Mucosa of descending colon (tissue), 3 donors: ENCODE measurements around the gene OAS1. TPM values are rescaled to one million over a fixed set of nuclear protein-coding genes. Genes with fewer than 3 reads are reported as not detected.

Source experiments
- ATAC-seq: fragments of 200-7000 bp; cut with Tn5 transposase; one replicate; pipeline ENCODE4 v1.9.1; 2020; ENCODE audit warnings: mild to moderate bottlenecking, moderate library complexity
- DNase-seq, 3 donors: peaks; one replicate each; pipeline ENCODE4 v3.0.0-alpha.2; 2020
- H3K36me3 ChIP-seq: fragments of 200-600 bp; one replicate; pipeline ENCODE4 v1.8.0; 2021; ENCODE audit warnings: low read depth, mild to moderate bottlenecking
- H3K4me1 ChIP-seq: fragments of 200-600 bp; one replicate; pipeline ENCODE4 v1.8.0; 2021; ENCODE audit warnings: low read depth, mild to moderate bottlenecking
- H3K4me3 ChIP-seq: fragments of 200-600 bp; one replicate; pipeline ENCODE4 v1.8.0; 2021; ENCODE audit warnings: mild to moderate bottlenecking
- H3K9me3 ChIP-seq: fragments of 200-600 bp; one replicate; pipeline ENCODE4 v1.8.0; 2021; ENCODE audit warnings: mild to moderate bottlenecking
- CTCF ChIP-seq: fragments of 200-600 bp; IDR thresholded peaks from one replicate; pipeline ENCODE4 v1.8.0; 2022; ENCODE audit warnings: antibody characterized with exemption, mild to moderate bottlenecking
- intact Hi-C, 2 donors: fragments of 100-400 bp; cut with DNase I in 1 of 2; cut with micrococcal nuclease in 1 of 2; formaldehyde crosslinking; loops; one replicate each; pipeline versions ENCODE4 v1.11.0 to v1.11.1; 2022; cut with DNase I, micrococcal nuclease
- total RNA-seq, 3 donors: library from RNA; stranded (reverse); fragmentation: NEBNext Ultra II Directional in 2 of 3; extraction: Animal tissue kit (Norgen Biotek cat#: 25700) in 2 of 3; gene quantifications; one replicate each; pipeline versions ENCODE4 v1.2.1 to v1.2.4, GENCODE V29; 2021 to 2023
- donor health status: DM: no; HTN: no; CAD: no; lungs with moderate emphysema.
- donor health status: DM: no; HTN: no; CAD: no.
- donor health status: DM: no; HTN: yes; CAD: no.

The OAS1 gene
- total RNA-seq, 3 donors from 2014 or later, result 67.9 to 162 (median 103) TPM

GRCh38 chr12:112929715-112930114, 23.0 kb downstream of the OAS1 start:
- no peaks in the 10 kb centered on the region for H3K9me3 ChIP-seq
- H3K4me3 ChIP-seq, result no peak overlapping the region
- no peak for TF ChIP-seq CTCF
- no peaks in the 10 kb centered on the region for H3K36me3 ChIP-seq
- H3K4me1 ChIP-seq, result peaks cover 9% of the 10 kb centered on the region
- intact Hi-C loops, result no loop called here
- DNase-seq, result no peak
- no peak for ATAC-seq

DNA sequence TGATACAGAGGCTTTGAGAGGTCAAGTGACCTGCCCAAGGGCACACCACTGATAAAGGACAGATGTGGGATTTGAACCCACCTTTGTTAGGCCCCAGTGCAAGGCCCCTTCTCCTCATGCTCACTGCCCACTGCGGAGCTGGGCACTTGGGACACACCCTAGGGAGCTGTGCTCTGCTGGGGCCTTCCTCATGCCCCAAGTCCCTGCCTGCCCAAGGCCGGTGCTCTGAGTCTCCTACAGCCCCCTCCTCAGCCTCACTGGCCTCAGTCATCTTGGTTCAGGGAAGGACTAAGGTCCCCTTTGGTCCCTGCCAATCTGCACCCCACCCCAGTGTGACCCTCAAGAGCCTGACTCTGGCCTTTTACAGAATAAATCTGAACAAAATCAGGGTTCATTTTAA, 23.6 kb downstream of the OAS1 start:
- DNase-seq (no peak), ATAC-seq (no peak)
- TF ChIP-seq CTCF, result no peak
- H3K4me3 ChIP-seq, result no peak overlapping the region
- no peaks in the 10 kb centered on the region for H3K9me3 ChIP-seq
- intact Hi-C loops, result no loop called here
- H3K36me3 ChIP-seq, result no peaks in the 10 kb centered on the region
- peaks cover 5% of the 10 kb centered on the region for H3K4me1 ChIP-seq

DNA sequence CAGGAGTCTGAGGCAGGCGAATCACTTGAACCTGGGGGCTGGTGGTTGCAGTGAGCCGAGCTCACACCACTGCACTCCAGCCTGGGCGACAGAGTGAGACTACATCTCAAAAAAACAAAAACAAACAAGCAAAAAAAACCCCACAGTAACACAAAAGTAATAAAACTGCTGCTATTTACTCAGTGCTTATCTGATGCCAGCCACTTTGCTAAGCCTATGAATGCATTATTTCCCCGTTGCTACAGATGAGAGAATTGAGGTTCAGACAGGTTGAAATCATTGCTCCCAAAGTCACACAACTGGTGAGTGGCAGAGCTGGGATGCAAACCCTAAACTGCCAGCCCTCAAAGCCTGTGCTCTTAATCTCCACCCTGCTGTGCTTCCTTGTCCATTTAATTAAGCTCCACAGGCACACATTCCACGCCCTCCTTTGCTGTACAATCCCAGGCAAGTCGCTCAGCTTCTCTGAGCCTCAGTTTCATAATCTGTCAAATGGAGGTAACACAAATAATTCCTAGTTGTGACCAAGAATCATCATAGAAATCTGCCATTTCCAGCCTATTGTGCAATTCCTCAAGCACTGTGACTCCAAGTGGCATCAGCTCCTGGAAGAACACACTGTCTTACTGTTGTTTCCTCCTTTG, 25.8 kb downstream of the OAS1 start:
- peak; percentile 62 for ATAC-seq
- Histone ChIP-seq H3K4me1 (no peaks in the 10 kb centered on the region), H3K36me3 (no peaks in the 10 kb centered on the region), H3K4me3 (no peak overlapping the region), H3K9me3 (no peaks in the 10 kb centered on the region)
- TF ChIP-seq CTCF, result no peak
- DNase-seq, result no peak
- intact Hi-C loops, result no loop called here

DNA sequence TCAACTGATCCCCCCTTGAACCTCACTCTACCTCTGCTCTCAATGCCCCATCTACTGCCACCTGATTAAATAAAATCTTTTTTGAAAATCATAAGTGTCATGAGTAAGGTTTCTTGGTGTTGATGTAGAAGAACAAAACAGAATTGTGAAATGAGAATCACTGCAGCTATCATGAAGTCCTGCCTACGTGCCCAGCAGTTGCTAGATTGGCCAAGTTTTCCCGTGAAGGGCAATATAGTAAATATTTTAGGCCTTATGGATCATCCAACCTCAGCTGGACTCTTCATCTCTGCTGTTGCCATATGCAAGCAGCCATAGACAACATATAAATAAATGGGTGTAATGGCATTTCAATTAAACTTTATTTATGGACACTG, 26.4 kb downstream of the OAS1 start:
- H3K4me1 ChIP-seq, result no peaks in the 10 kb centered on the region
- TF ChIP-seq CTCF, result no peak
- H3K4me3 ChIP-seq, result no peak overlapping the region
- DNase-seq (no peak), ATAC-seq (no peak)
- H3K36me3 ChIP-seq, result no peaks in the 10 kb centered on the region
- intact Hi-C loops, result no loop called here
- no peaks in the 10 kb centered on the region for H3K9me3 ChIP-seq

DNA sequence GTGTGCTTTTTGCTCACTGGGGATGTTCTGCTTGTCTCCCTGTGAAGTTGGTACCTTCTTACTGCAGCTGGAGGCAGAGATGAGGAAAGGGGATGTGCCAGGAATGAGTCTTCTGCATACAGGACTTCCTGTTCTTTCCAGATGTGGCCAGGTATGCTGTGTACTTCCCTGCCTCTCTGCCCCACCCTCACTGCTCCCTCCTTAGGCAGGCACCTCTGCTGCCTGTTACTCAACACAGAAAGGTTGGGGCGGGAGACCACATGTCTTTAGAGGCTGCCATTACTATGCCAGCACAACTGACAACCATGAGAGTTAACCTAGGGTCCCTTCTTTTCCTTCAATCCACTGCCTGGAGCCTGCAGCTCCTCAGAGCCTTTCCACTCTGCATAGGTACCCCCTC, 29.5 kb downstream of the OAS1 start:
- Histone ChIP-seq H3K36me3 (no peaks in the 10 kb centered on the region), H3K4me3 (no peak overlapping the region), H3K9me3 (no peaks in the 10 kb centered on the region), H3K4me1 (peaks cover 8% of the 10 kb centered on the region)
- ATAC-seq, result peak; percentile 10
- TF ChIP-seq CTCF, result no peak
- no peak for DNase-seq
- intact Hi-C loops, result no loop called here

DNA sequence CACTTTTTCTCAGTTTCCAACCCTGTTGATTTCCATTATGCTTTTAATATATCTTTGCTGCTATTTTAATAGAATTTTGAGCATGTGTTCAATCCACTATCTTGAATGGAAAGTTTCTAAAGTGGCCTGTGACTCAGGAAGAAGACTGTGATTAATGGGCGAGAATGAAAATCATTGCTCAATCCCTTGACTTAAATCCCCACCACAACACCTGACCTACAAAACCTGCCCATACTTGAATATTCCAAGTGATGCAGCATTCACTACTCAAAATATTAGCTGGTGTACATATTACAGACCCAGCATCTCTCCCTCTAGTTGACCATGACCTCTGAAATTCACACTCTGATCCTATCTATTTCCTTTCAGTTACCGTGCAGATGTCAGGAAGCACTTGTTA, 30.2 kb downstream of the OAS1 start:
- TF ChIP-seq CTCF, result no peak
- H3K36me3 ChIP-seq, result no peaks in the 10 kb centered on the region
- ATAC-seq (no peak), DNase-seq (no peak)
- intact Hi-C loops, result no loop called here
- peaks cover 8% of the 10 kb centered on the region for H3K4me1 ChIP-seq
- no peak overlapping the region for H3K4me3 ChIP-seq
- no peaks in the 10 kb centered on the region for H3K9me3 ChIP-seq
